ENCODE measurements around the gene SMIM41.

DNA sequence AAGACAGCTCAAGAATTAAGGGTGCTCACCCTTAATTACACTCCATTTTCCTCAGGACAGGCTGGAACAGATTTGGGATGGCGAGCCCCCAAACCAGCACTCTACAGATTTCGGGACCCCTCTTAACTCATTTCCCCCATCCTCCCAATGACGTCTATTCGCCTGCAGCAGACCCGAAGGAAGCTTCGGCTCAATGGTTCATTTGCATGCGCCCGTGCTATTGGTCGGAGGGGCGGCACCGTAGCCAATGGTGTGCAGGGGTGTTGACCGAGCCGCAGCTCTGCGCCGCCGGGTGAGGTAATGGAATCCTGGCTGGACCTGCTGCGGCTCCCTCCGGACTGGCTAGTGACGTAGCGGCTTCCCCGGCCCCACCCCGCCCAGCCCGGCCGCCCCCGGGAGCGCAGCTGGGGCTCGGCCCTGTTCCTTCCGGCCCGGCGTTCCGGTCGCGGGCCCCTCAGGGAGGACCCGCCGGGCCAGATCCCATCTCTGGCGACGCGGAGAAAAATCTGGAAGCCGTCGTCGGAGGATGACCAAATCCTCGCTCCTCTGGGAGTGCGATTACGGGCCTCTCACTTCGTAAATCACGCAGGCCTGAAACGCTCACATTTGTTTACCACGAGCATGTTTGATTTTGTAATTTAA lies 46.6 kb upstream of the SMIM41 start:
- TF ChIP-seq, protein P1, sequence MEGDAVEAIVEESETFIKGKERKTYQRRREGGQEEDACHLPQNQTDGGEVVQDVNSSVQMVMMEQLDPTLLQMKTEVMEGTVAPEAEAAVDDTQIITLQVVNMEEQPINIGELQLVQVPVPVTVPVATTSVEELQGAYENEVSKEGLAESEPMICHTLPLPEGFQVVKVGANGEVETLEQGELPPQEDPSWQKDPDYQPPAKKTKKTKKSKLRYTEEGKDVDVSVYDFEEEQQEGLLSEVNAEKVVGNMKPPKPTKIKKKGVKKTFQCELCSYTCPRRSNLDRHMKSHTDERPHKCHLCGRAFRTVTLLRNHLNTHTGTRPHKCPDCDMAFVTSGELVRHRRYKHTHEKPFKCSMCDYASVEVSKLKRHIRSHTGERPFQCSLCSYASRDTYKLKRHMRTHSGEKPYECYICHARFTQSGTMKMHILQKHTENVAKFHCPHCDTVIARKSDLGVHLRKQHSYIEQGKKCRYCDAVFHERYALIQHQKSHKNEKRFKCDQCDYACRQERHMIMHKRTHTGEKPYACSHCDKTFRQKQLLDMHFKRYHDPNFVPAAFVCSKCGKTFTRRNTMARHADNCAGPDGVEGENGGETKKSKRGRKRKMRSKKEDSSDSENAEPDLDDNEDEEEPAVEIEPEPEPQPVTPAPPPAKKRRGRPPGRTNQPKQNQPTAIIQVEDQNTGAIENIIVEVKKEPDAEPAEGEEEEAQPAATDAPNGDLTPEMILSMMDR (conservative IDR thresholded peaks at IDR 0.05 in 1 of 2, IDR thresholded peaks at IDR 0.05 in 1 of 2; ENCODE audit: low read depth in 1 of 2, low read length in 2 of 2): no peak
- TF ChIP-seq EZH2 (IDR thresholded peaks at IDR 0.05; ENCODE audit: low read length, missing control alignments): no peak
